Superior temporal gyrus (tissue), 1 donor: ENCODE measurements around the gene MS4A6A.
"Not testable (repeated sequence)": the region's sequence is repeated elsewhere in the genome, so short reads cannot be mapped to it uniquely, and the experiment has no call there.

Experiments used
- DNase-seq: peaks from one replicate; pipeline ENCODE4 v3.0.0-alpha.2; 2016; ENCODE audit errors: extremely low spot score

Gene MS4A6A

GRCh38 chr11:60182541-60183330 is at the start of gene MS4A6A:
TSS of gene MS4A6A (minus strand) at chr11:60183083. CDS start at chr11:60181727, 1,356 bp downstream.
- DNase-seq: no peak

DNA sequence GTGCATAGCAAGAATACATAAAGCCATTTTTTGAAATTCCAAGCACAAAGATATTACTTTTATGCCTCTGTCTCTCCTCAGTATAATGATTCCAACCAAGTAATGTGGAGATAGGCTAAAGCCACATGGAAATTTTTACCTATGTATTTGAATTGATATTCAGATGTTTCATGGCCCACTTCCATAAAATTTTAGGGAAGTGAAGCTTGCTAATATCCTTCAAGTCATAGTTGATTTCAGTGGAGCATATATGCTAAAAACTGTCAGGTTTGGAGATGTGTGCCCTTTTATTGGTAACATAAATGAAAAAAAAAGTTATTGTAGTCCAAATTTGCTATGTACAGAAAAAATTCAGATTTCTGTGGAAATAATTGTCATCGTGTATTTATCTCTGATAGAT is 47.8 kb upstream of the MS4A6A start:
- no peak for DNase-seq

DNA sequence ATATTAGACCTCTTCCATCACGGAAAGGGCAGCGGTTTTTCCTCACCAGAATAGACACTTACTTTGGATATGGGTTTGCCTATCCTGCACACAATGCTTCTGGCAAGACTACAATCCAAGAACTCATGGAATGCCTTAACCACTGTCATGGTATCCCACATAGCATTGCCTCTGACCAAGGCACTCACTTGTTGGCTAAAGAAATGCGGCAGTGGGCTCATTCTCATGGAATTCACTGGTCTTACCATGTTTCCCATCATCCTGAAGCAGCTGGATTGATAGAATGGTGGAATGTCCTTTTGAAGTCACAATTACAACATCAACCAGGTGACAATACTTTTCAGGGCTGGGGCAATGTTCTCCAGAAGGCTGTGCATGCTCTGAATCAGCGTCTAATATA is 39.3 kb upstream of the MS4A6A start:
- DNase-seq: no peak

DNA sequence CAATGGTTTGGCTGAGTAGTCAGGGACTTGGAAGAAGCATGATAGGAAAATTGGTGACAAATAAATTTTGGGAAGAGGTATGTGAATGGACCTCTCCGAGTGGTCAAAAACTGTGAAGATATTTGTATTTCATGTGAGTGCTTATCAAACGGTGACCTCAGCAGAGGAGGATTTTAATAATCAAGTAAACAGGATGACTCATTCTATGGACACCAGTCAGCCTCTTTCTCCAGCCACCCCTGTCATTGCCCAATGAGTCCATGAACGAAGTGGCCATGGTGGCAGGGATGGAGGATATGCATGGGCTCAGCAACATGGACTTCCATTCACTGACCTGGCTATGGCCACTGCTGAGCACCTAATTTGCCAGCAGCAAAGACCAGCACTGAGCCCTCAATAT is 38.8 kb upstream of the MS4A6A start:
- DNase-seq: no peak

DNA sequence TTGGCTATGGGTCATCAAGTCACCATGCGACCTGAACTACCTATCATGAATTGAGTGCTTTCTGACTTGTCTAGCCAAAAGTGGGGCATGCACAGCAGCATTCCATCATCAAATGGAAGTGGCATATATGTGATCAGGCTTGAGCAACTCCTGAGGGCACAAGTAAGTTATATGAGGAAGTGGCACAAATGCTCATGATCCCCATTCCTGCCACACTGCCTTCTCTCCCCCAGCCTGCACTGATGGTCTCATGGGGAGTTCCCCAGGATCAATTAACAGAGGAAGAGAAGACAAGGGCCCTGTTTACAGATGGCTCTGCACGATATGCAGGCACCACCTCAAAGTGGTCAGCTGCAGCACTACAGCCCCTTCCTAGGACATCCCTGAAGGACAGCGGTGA is 38.3 kb upstream of the MS4A6A start:
- no peak for DNase-seq

DNA sequence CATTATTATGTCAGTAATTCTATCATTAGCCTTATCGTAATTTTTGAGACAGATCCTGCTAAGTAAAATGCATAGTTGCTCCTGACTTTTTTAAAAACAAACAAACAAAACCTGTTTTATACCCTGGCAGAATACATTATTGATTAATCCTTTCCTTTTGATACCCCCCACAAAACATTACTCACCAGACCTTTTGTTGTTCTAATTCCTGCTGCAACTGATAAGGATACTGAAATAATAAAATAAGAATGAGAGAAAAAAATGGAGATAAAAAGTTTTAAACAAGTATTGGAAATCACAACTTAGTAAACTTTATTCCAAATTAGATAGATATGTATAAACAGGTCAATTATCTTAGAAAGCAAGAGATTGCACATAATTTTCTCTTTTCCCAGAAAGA is 31.5 kb upstream of the MS4A6A start:
- no peak for DNase-seq

GRCh38 chr11:60211206-60211605 is 28.3 kb upstream of the MS4A6A start:
- DNase-seq: no peak

GRCh38 chr11:60209977-60210376 is 27.1 kb upstream of the MS4A6A start:
- no peak for DNase-seq

GRCh38 chr11:60208951-60209350 is 26.1 kb upstream of the MS4A6A start:
- no peak for DNase-seq

DNA sequence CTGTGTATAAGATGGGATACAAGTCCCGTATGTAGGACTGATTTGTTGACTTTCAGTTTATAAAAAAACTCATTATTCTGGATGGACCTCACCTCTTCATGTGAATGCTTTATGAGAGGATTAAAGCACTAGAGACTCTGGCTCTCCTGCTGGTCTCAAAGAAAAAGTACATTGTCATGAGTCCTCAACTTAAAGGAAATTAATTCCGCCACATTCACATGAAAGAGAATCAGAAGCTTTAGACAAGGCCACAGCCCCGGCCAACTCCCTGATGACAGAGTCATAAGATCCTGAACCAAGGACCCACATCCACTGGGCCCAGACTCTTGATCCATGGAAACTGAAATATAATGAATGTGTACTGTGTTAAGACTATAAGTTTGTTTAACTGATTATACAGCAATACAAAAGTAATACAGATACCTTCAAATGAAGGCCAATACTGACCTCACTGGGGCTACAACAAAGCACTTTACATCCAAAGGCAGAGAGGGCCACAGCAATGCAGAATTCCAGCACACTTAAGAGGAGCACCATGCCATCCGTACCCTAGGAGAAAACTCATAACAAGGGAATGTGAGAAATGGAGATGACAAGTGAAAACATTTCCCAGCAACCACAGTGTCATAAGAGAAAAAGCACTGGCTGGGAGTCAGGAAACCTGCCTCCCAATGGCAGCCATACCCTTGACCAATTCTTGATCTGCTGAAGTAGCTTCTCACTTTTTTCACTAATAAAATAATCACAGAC is 25.4 kb upstream of the MS4A6A start:
- no peak for DNase-seq

DNA sequence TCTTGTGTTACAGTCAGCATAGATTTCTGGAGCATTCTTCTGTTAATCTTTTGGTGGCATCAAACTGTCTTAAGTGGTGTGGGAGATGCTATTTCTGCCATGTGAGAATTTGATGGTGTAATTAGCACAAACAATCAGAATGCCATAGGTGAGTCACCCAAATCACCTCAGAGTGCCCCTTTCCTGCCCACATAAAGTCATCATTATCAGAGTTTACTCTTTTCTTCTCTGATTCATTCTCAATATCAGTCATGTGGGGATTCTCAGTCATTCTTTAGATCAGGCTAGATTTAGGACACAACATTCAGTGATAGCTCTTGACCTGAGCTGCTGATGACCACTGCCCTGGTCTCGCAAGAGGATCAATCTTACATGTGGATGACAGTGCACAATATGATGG is 23.7 kb upstream of the MS4A6A start:
- no peak for DNase-seq

GRCh38 chr11:60204922-60205321 is 22.0 kb upstream of the MS4A6A start:
- no peak for DNase-seq

- not testable (repeated sequence) for DNase-seq
These were observed 18.5 kb upstream of the MS4A6A start for GRCh38 chr11:60201334-60201733.

DNA sequence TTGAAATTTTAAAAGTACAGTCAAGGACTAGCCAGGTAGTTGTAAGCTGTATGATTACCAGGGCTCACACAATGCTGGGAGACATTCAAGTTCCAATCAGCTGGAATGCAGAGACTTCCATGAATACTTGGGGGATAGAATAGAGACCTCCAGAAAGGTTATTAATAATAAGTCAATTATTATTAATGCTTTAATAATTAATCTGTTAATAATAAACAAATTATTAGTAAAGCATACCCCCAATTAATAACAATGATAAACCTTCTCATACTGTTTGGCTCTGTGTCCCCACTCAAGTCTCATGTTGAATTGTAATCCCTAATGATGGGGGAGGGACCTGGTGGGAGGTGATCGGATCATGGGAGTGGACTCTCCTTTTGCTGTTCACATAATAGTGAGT is 14.6 kb upstream of the MS4A6A start:
- DNase-seq: no peak

DNA sequence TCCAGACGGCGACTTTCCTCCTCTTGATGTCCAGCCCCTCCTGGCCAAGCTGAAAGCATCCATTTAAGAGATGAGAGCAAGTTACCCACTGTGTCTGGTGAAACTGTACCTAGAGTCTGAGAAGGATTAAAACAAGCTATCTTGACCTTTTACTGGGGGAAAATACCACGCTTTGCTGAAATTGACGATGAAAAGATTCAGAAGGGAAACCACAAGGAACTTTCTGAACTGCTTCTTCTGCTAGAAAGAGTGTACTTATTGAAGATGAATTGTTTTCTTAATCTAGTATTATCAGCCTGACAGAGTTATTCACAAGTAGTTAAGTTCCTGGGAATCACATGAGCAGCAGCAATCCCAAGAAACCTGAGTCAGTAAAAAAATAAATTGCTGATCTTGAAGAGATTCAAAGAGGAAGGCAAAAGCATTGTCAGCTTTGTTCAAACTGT is 13.1 kb upstream of the MS4A6A start:
- DNase-seq: no peak

DNA sequence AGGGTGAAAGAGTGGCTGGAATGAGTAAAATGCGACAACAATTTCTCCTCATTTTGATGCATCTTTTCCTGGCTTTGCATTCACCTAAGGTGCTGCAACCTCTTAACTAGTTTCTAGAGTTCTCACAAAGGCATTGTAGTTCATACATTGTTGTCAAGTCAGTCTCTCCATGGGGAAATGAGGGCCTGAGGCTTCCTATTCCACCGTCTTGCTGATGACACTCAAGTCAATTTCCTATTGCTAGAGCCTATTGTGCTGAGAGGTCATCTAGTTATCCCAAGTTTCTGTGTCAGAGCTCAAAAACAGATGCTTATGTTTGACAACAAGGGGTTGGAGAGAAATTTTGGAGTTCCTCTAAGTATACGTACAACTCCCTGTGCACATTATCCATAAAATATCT is 11.6 kb upstream of the MS4A6A start:
- no peak for DNase-seq

GRCh38 chr11:60193687-60194433 is 11.0 kb upstream of the MS4A6A start:
- peak; percentile 66 for DNase-seq

DNA sequence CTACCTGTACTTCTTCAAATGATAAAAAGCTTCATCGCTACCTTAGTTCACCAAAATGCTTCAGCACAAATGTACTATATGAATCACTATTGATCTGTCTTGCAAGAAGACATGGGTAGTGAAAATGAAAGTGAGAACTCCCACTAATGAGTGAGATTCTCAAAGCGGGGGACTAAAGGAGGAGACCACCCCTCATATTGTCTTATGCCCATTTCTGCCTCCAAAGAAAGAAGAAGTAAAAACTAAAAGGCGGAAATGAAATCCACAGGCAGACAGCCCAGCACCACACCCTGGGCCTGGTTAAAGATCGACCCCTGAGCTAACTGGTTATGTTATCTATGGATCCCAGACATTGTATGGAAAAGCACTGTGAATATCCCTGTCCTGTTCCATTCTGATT is 9.7 kb upstream of the MS4A6A start:
- not testable (repeated sequence) for DNase-seq

GRCh38 chr11:60188481-60188880 is 5.6 kb upstream of the MS4A6A start:
- DNase-seq: not testable (repeated sequence)

DNA sequence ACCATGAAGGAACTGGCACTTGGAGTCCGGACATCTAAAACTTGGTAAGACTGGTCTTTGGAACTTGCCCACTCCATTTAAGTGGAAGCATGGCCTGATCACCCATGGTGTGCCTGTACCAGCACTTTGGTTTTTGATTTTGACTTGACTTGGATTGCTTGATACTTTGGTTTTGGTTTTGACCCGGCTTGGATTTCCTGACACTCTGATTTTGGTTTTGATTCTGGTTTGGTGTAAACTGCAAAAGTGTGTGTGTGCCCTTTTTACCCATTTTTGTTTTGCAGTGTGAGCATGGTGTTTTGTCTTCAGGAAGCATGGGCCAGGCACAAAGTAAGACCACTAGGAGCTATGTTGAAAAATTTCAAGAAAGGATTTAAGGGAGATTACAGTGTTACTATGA is 3.2 kb upstream of the MS4A6A start:
- not testable (repeated sequence) for DNase-seq

DNA sequence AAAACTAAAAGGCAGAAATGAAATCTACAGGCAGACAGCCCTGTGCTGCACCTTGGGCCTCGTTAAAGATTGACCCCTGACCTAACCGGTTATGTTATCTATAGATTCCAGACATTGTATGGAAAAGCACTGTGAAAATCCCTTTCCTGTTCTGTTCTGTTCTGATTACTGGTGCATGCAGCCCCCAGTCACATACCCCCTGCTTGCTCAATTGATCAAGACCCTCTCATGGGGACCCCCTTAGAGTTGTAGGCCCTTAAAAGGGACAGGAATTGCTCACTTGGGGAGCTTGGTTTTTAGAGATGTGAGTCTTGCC is 2.6 kb upstream of the MS4A6A start:
- DNase-seq: not testable (repeated sequence)

- peak; percentile 17 for DNase-seq
These were observed 2.1 kb upstream of the MS4A6A start for GRCh38 chr11:60184824-60185511.
